Erythroblast (primary cell): ENCODE measurements around the gene DENND5B.

ENCODE experiments used
- GATA1 ChIP-seq: IDR thresholded peaks from 2 replicates; pipeline ENCODE4 v1.6.1; 2011; ENCODE audit warnings: low read depth, mild to moderate bottlenecking, control low read depth, low read length, moderate library complexity
- POLR2A ChIP-seq: IDR thresholded peaks from 2 replicates; pipeline ENCODE4 v1.6.1; 2011; ENCODE audit warnings: mild to moderate bottlenecking, low read length

- TF ChIP-seq POLR2A = no peak
- no peak for TF ChIP-seq GATA1
These were observed 125.9 kb downstream of the DENND5B start for GRCh38 chr12:31465002-31465401.
